Measurements from ENCODE around the gene MTHFD2L. TPM values are rescaled to one million over a fixed set of nuclear protein-coding genes. Genes with fewer than 3 reads are reported as not detected.

Gene MTHFD2L
- total and polyA plus RNA-seq, 8 donors = 9.1 to 19.1 (median 16.6) TPM

DNA sequence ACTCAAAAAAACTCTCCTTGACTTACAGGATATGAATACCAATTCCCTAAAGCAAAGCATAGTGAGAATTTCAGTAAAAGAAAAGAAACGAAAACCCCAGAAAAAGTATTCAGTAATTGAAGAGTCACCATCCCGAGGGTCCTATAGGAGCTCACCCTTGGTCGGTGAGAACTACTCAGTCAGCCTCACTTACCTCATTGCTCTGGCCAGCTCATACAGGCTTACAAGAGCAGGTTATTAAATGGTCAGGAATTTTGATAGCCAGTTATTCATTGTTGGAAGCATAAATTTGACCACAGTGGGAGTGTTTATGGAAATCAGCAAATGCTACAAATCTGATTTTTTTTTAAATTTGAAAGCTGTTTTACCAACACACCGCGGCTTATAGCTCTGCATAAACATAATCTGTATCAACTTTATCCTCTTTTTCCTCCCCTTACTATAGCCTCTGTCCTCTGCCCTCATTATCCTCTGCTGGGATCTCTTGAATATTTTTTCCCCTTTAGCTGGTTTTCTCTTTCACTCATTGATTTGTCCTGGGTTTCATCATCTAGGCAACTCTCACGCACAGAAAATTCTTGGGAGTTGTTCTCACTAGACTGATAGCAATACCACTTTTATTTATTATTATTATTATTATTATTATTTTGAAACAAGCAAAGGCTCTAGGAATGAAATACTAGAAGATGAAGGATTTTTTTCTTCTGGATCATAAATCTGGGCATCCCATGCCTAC, 47.9 kb upstream of the MTHFD2L start:
- intact Hi-C loops (cut with DNase I) = no loop called here
- H3K4me3 ChIP-seq = no peak overlapping the region
- no peaks in the 10 kb centered on the region for H3K36me3 ChIP-seq
- TF ChIP-seq CTCF (IDR thresholded peaks at IDR 0.05) = no peak
- DNase-seq (no peak), ATAC-seq (peak; percentile 61)
- H3K4me1 ChIP-seq = peaks cover 34 to 42% of the 10 kb centered on the region in 2 donors
- H3K27ac ChIP-seq = peak overlapping the region; percentile 75 to 78
- H3K27me3 ChIP-seq = no peaks in the 10 kb centered on the region
- H3K9me3 ChIP-seq = no peaks in the 10 kb centered on the region

DNA sequence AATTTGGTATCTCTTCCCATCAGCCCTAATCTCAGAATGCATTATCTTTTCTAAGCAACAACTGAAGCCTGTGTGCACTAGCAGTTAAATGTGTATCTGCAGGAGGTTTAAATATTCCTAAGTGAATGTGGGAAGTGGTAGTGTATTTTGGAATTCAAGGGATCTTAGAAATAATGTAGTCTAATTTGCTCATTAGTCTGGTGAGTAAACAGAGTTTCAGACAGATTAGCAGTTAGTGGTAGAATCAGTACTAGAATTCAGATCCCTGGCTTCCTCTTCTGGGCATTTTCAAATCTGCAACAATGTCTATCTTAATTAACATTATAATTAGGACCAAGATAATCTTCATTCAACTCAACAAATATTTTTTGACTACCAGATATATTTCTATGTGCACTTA, 47.2 kb upstream of the MTHFD2L start:
- TF ChIP-seq CTCF (IDR thresholded peaks at IDR 0.05) = no peak
- no peaks in the 10 kb centered on the region for H3K36me3 ChIP-seq
- H3K27ac ChIP-seq = peak overlapping the region; percentile 75 to 78
- intact Hi-C loops (cut with DNase I) = no loop called here
- H3K9me3 ChIP-seq = no peaks in the 10 kb centered on the region
- DNase-seq (no peak), ATAC-seq (no peak)
- no peaks in the 10 kb centered on the region for H3K27me3 ChIP-seq
- no peak overlapping the region for H3K4me3 ChIP-seq
- peaks cover 34 to 42% of the 10 kb centered on the region in 2 donors for H3K4me1 ChIP-seq

GRCh38 chr4:74111306-74111975, 46.5 kb upstream of the MTHFD2L start:
- Histone ChIP-seq H3K27ac (peak overlapping the region; percentile 75 to 78), H3K4me3 (no peak overlapping the region), H3K4me1 (peaks cover 37 to 46% of the 10 kb centered on the region in 2 donors), H3K27me3 (no peaks in the 10 kb centered on the region), H3K36me3 (no peaks in the 10 kb centered on the region), H3K9me3 (no peaks in the 10 kb centered on the region)
- no peak for TF ChIP-seq CTCF (IDR thresholded peaks at IDR 0.05)
- intact Hi-C loops (cut with DNase I) = no loop called here
- ATAC-seq (no peak), DNase-seq (no peak)

DNA sequence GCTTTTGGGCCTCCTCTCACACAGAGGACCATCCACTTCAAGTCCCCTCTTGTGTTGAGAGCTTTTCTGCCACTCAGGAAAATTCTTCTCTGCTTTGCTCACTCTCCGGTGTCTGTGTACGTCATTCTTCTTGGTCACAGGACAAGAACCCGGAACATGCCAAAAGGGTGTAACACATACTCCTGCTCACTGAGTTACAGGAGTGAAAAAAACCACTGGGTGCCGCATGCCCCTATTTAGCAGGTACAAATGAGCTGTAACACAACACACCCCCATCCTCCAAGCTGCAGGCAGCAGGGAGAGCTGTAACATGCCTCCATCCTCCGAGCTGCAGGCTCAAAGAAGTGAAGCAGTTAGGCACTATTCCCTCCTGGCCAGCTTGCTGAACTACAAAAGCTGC, 45.9 kb upstream of the MTHFD2L start:
- Histone ChIP-seq H3K4me1 (peaks cover 41 to 52% of the 10 kb centered on the region in 2 donors), H3K27ac (peak overlapping the region; percentile 75 to 78), H3K9me3 (no peaks in the 10 kb centered on the region), H3K4me3 (no peak overlapping the region), H3K36me3 (no peaks in the 10 kb centered on the region), H3K27me3 (no peaks in the 10 kb centered on the region)
- DNase-seq (peak in 2 of 4 donors; percentile 48 to 66), ATAC-seq (peak; percentile 80)
- intact Hi-C loops (cut with DNase I) = no loop called here
- no peak for TF ChIP-seq CTCF (IDR thresholded peaks at IDR 0.05)

DNA sequence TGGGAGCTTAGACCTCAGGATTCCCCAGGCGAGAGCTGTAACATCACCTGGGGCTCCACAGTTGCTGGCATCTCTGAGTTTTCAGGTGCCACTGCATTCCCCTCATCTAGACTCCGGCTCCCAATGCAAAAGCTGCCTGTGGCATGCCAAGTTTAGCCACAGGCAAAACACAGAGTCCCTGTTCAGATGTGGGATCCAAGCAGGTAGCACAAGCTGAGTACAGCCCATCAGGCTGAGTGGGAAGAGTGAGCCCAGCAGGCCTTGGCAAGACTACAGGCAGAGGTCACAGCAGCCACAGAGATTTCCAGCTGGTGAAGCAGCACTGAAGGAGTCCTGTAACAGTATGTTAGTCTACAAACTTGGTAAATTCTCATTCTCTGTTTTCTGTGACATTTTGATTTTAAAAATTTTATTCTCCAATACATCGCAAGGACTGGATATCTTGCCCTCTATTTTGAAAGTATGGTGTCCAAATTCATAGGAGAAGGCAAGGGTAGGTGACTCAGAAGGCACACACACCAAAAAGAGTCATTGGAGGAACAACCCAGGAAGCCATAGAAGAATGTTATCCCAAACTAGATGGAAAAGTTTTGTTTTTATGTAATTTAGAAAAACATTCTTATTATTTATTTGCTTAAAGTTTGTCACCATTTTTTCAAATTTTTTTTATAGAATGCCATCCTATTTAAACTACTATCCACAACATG, 45.4 kb upstream of the MTHFD2L start:
- H3K4me1 ChIP-seq = peaks cover 45 to 58% of the 10 kb centered on the region in 2 donors
- no peaks in the 10 kb centered on the region for H3K27me3 ChIP-seq
- TF ChIP-seq CTCF (IDR thresholded peaks at IDR 0.05) = no peak
- H3K36me3 ChIP-seq = no peaks in the 10 kb centered on the region
- peak; percentile 6 for ATAC-seq
- intact Hi-C loops (cut with DNase I) = no loop called here
- no peak overlapping the region for H3K4me3 ChIP-seq
- H3K27ac ChIP-seq = peak overlapping the region; percentile 72 to 75
- no peak for DNase-seq
- no peaks in the 10 kb centered on the region for H3K9me3 ChIP-seq

Data from left lung (tissue), 10 donors.